Epidermal melanocyte (primary cell): ENCODE data around the gene OR52M1.
"Not testable (repeated sequence)": the region's sequence is repeated elsewhere in the genome, so short reads cannot be mapped to it uniquely, and the experiment has no call there.

Experiments used
- DNase-seq: peaks from one replicate; pipeline ENCODE4 v3.0.0; 2011; ENCODE audit warnings: low spot score; ENCODE audit not compliant: insufficient read length

Gene OR52M1, protein sequence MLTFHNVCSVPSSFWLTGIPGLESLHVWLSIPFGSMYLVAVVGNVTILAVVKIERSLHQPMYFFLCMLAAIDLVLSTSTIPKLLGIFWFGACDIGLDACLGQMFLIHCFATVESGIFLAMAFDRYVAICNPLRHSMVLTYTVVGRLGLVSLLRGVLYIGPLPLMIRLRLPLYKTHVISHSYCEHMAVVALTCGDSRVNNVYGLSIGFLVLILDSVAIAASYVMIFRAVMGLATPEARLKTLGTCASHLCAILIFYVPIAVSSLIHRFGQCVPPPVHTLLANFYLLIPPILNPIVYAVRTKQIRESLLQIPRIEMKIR

DNA sequence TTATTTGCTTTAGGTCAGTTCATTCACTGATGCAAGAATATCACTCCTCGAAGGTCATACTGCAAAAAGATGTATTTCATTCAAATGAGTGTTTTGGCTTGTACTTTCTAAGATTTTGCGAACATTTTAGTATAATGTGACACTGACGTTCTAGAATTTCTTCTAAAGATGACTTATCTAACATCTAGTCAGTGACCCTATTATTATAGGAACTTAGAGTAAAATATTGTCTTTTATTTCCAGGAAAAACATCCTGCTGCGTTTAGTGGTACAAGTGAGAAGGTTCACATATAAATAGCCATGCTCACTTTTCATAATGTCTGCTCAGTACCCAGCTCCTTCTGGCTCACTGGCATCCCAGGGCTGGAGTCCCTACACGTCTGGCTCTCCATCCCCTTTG is at the start of gene OR52M1:
Gene OR52M1 (plus strand): TSS at position 301 of the 400 bp plus-strand sequence. CDS start 0 bp downstream, at position 301.
- no peak for DNase-seq

DNA sequence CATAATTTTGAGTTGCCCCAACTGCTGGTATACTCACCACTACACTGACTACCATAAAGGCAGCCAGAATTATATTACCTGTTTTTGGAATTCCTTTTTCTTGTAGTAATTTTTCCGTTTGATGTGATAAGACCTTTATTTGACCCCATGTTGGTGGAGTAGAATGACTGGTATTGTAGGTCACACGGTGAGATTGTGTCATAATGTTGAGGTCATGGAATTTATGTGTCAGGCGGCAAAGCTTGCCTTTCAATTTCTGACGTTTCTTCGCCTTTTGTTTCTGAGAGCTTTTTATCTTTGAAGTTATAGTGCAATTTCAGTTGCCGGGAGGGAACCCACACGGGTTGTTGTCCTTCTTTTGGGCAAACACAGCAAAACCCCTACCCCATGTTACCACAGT is 49.5 kb upstream of the OR52M1 start:
- DNase-seq, result no peak

- DNase-seq, result no peak
Measured at GRCh38 chr11:4495986-4496385, 49.0 kb upstream of the OR52M1 start.

GRCh38 chr11:4496557-4497248 is 48.3 kb upstream of the OR52M1 start:
- no peak for DNase-seq

DNA sequence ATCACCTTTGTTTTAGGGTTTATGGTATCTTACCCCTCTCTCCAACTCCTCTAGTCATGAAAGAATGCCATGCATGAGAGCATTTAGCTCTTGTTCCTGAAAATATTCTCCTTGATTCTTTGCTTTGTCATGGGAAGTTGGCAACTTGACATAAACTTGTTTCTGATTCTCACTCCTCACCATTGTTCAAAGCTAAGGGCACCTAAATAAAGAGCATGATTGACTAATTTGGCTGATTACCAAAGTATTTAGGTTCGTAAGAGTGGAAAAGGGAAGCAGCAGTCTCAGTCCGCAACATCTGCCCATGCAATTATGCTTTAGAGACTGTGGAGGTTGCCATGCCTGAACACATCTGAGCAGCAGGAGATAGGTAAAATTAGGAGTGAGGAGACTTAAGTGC is 36.1 kb upstream of the OR52M1 start:
- no peak for DNase-seq

DNA sequence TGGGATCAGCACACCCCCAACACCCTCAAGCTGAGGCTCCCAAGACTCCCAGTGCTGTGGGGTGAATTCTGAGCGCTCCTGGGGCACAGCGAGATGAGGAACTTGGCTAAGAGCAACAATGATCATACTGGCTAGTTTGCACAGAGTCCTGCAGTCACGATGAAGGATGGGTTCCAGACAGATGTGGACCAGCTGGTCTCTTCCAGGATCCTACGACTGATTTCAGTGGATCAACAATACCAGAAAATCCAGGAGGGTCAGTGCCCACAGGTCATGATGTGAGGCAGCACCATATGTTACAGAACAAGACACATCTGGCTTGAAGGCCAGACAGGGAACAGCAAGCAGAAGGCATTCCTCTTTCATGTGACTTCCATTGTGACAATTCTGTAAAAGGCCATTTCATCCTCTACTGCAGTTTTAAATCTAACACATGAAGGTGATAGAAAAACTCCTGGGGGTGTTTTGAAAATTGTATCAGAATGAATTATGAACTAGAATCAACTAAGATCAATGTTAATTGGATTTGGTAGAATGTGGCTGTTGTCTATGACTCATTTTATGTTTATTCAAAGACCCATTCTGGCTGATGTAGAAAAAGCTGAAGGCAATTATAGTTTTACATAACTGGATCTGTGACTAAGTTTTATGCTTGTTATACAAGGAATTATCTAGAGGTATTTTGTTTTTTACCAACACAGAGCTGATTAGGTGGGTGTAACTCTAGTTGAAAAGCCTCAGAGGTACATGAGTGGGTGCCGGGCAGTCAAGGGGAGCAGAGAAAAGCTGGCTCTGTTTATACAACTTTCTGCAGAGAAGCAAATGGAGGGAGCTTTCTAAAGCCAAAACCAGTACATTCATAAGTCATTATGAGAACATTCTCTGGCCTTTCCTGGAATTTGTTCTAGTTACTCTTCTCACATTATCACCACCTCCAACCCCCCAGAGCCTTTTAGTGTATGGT is 33.4 kb upstream of the OR52M1 start:
- DNase-seq, result peak; percentile 27

- DNase-seq, result no peak
Measured at GRCh38 chr11:4514196-4514595, 30.8 kb upstream of the OR52M1 start.

- no peak for DNase-seq
Measured at GRCh38 chr11:4522339-4522738, 22.7 kb upstream of the OR52M1 start.

DNA sequence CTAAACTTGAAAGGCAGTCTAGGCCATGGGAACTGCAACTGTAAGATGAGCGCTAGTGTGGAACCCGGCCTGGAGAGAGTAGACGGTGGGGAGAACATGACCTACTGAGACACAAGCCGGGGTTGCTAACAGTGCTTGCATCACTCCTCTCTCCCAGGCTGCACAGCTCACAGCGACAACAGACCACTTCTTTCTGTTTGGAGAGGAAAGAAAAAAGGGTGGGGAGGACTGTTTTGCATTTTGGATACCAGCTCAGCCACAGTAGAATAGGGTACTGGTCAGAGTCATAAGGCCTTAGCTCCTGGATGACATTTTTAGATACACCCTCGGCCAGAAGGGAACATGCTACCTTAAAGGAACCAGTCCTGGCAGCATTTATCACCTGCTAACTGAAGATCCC is 22.2 kb upstream of the OR52M1 start:
- DNase-seq, result no peak

DNA sequence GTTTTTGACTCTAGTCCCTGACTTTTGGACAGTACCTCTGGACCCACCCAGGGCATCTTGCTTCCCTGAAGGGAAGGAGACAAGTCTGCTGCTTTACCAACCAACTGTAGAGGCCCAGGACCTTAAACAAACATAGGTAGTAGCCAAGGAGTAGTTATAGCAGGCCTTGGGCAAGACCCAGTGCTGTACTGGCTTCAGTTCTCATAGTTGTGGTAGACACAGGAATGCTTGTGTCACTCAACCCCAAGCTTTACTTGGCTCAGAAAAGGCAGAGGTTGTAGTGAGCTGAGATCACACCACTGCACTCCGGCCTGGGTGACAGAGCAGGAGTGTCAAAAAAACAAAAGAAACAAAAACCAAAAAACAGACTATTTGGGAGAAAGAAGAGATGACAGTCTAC is 21.3 kb upstream of the OR52M1 start:
- DNase-seq, result no peak

DNA sequence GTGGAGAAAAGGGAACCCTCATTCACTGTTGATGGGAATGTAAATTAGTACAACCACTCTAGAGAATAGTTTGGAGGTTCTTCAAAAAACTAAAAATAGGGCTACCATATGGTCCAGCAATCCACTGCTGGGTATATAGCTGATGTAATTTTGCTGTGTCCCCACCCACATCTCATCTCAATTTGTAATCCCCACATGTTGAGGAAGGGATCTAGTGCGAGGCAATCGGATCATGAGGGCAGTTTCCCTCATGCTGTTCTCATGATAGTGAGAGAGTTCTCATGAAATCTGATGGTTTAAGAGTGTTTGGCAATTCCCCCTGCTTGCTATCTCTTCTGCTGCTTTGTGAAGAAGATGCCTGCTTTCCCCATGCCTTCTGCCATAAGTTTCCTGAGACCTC is 17.1 kb upstream of the OR52M1 start:
- no peak for DNase-seq

DNA sequence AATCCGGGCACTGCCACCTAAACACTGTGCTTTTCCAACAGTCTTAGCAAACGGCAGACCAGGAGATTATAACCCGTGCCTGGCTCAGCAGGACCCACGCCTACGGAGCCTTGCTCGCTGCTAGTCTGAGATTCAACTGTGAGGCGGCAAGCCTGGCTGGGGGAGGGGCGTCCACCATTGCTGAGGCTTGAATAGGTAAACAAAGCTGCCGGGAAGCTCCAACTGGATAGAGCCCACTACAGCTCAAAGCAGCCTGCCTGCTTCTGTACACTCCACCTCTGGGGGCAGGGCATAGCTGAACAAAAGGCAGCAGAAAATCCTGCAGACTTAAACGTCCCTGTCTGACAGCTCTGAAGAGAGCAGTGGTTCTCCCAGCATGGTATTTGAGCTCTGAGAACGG is 13.3 kb upstream of the OR52M1 start:
- DNase-seq, result not testable (repeated sequence)

DNA sequence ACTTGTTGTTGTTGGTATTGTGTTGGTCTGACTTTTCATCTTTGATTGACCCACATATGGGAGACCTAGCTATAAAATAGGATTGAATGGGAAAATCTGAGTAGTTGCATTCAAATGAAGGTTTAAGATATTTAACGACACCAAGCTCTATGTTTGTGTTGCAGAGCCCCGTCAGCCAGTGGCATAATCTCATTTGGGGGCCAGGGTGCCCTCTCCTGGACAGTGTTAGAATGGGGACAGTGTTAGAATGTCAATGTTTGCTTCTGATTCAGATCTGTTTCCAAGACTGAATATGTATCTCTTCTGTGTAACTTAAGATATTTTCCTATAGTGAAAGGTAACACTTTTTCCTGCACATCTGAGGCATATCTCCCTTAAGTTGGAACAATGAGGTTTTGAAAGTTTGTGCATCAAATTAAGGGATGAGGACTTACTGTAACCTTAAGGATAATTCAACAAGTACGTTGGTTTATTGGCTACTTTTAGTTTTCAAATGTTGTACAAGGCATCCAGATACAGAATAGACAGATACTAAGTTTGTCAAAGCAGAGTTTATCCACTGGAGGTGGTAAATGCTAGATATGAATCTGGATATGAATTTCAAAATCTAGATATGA is 5.3 kb upstream of the OR52M1 start:
- peak; percentile 55 for DNase-seq

- no peak for DNase-seq
Measured at GRCh38 chr11:4541071-4541470, 3.9 kb upstream of the OR52M1 start.

GRCh38 chr11:4543561-4543960 is 1.4 kb upstream of the OR52M1 start:
- no peak for DNase-seq

DNA sequence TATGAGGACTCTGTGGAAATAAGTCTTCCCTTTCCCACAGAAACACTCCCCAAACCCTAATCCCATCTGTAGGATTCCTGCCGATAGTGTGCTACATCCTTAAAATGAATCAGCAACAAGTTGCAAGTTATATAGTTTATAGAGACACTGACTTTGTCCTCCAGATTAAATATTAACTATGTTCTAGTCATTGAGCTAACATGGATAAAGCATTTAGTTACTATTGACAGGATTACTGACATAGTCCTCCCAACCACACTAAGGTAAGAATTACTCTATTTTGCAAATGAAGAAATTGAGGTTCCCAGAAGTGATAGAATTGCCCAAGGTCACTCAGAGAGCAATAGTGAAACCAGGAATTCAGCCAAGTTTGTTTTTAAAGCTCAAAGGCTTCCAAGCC is 1.9 kb downstream of the OR52M1 start:
- no peak for DNase-seq

- no peak for DNase-seq
Measured at GRCh38 chr11:4547416-4547815, 2.4 kb downstream of the OR52M1 start.

- no peak for DNase-seq
Measured at GRCh38 chr11:4551346-4551979, 6.5 kb downstream of the OR52M1 start.

GRCh38 chr11:4559527-4560440 is 14.8 kb downstream of the OR52M1 start:
- no peak for DNase-seq

DNA sequence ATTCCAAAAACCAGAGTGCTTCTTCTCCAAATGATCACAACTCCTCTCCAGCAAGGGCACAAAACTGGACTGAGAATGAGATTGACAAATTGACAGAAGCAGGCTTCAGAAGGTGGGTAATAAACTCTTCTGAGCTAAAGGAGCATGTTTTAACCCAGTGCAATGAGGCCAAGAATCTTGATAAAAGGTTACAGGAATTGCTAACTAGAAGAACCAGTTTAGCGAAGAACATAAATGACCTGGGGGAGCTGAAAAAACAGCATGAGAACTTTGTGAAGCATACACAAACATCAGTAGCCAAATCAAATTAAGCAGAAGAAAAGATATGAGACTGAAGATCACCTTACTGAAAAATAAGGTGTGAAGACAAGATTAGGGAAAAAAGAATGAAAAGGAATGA is 15.5 kb downstream of the OR52M1 start:
- DNase-seq, result no peak
